GM21360 (cell line): ENCODE data around the gene SEPTIN14.
"Not testable (repeated sequence)": the region's sequence is repeated elsewhere in the genome, so short reads cannot be mapped to it uniquely, and the experiment has no call there.

Experiments used
- ATAC-seq: cut with Tn5 transposase; IDR thresholded peaks from one replicate; pipeline ENCODE4 v1.9.1; 2021; ENCODE audit warnings: mild to moderate bottlenecking, moderate library complexity; ENCODE audit not compliant: unreplicated experiment

Gene SEPTIN14

GRCh38 chr7:55862652-55863051, at the start of gene SEPTIN14:
SEPTIN14 (minus strand) TSS chr7:55862752; CDS start chr7:55861996, 756 bp downstream.
- ATAC-seq, result not testable (repeated sequence)

- ATAC-seq, result peak; percentile 96
Measured at GRCh38 chr7:55903985-55904759, 41.6 kb upstream of the SEPTIN14 start.

GRCh38 chr7:55901059-55901458, 38.5 kb upstream of the SEPTIN14 start:
- ATAC-seq, result not testable (repeated sequence)

GRCh38 chr7:55898287-55898686, 35.7 kb upstream of the SEPTIN14 start:
- no peak for ATAC-seq

- ATAC-seq, result no peak
Measured at GRCh38 chr7:55895021-55895420, 32.5 kb upstream of the SEPTIN14 start.

GRCh38 chr7:55893940-55894339, 31.4 kb upstream of the SEPTIN14 start:
- ATAC-seq, result no peak

- not testable (repeated sequence) for ATAC-seq
Measured at GRCh38 chr7:55888378-55888777, 25.8 kb upstream of the SEPTIN14 start.

- ATAC-seq, result no peak
Measured at GRCh38 chr7:55887821-55888247, 25.3 kb upstream of the SEPTIN14 start.

- no peak for ATAC-seq
Measured at GRCh38 chr7:55884321-55884720, 21.8 kb upstream of the SEPTIN14 start.

- ATAC-seq, result no peak
Measured at GRCh38 chr7:55878691-55879090, 16.1 kb upstream of the SEPTIN14 start.

- no peak for ATAC-seq
Measured at GRCh38 chr7:55877308-55877707, 14.8 kb upstream of the SEPTIN14 start.

- ATAC-seq, result no peak
Measured at GRCh38 chr7:55873765-55874164, 11.2 kb upstream of the SEPTIN14 start.

- ATAC-seq, result no peak
Measured at GRCh38 chr7:55871932-55872485, 9.5 kb upstream of the SEPTIN14 start.

GRCh38 chr7:55868989-55869388, 6.4 kb upstream of the SEPTIN14 start:
- not testable (repeated sequence) for ATAC-seq

- ATAC-seq, result not testable (repeated sequence)
Measured at GRCh38 chr7:55845164-55845563, 17.4 kb downstream of the SEPTIN14 start.

GRCh38 chr7:55838595-55838994, 24.0 kb downstream of the SEPTIN14 start:
- ATAC-seq, result no peak

GRCh38 chr7:55827577-55827976, 35.0 kb downstream of the SEPTIN14 start:
- no peak for ATAC-seq

- no peak for ATAC-seq
Measured at GRCh38 chr7:55818686-55819085, 43.9 kb downstream of the SEPTIN14 start.

- ATAC-seq, result not testable (repeated sequence)
Measured at GRCh38 chr7:55797260-55797659, 65.3 kb downstream of the SEPTIN14 start.

GRCh38 chr7:55794527-55794926, 68.0 kb downstream of the SEPTIN14 start:
- no peak for ATAC-seq

- ATAC-seq, result no peak
Measured at GRCh38 chr7:55792048-55792447, 70.5 kb downstream of the SEPTIN14 start.

GRCh38 chr7:55787796-55788195, 74.8 kb downstream of the SEPTIN14 start:
- ATAC-seq, result no peak
